Testis (tissue), 3 donors: Measurements from ENCODE around the gene PVR. TPM values are rescaled to one million over a fixed set of nuclear protein-coding genes. Genes with fewer than 3 reads are reported as not detected.
"Not testable (repeated sequence)": the region's sequence is repeated elsewhere in the genome, so short reads cannot be mapped to it uniquely, and the experiment has no call there.

Experiments
- DNase-seq: peaks from one replicate; pipeline ENCODE4 v3.0.0-alpha.2; 2019
- H3K27ac ChIP-seq, 2 donors: fragments of 200-600 bp; sonication (generic); one replicate each; pipeline ENCODE4 v1.5.1; 2019
- H3K27me3 ChIP-seq: fragments of 200-600 bp; sonication (generic); one replicate; pipeline ENCODE4 v1.5.1; 2019
- H3K36me3 ChIP-seq: fragments of 200-600 bp; sonication (generic); one replicate; pipeline ENCODE4 v1.5.1; 2017; ENCODE audit warnings: low read depth; ENCODE audit errors: missing control alignments
- H3K4me1 ChIP-seq: fragments of 200-600 bp; sonication (generic); one replicate; pipeline ENCODE4 v1.5.1; 2019
- H3K4me3 ChIP-seq, 2 donors: fragments of 200-600 bp; sonication (generic); one replicate each; pipeline ENCODE4 v1.5.1; 2017 to 2019
- H3K9me3 ChIP-seq: fragments of 200-600 bp; sonication (generic); one replicate; pipeline ENCODE4 v1.5.1; 2017
- CTCF ChIP-seq, 3 experiments: fragments of 450-650 bp in 2 of 3; fragments of 200-600 bp in 1 of 3; sonication (generic) in 1 of 3; IDR thresholded peaks; one replicate each; pipeline ENCODE4 v1.5.1; 2016 to 2019; ENCODE audit warnings: antibody characterized with exemption in 3 of 3, mild to moderate bottlenecking in 2 of 3, moderate library complexity in 1 of 3
- POLR2A ChIP-seq: fragments of 450-650 bp; IDR thresholded peaks from one replicate; pipeline ENCODE4 v1.6.1; 2017; ENCODE audit warnings: antibody characterized with exemption, mild to moderate bottlenecking, moderate library complexity
- WGBS, 2 donors: methylation state at CpG; one replicate each; pipeline ENCODE4 v1.1.5; 2018; 5-methylcytosine and 5-hydroxymethylcytosine counted together
- intact Hi-C: fragments of 100-400 bp; cut with DNase I; formaldehyde crosslinking; loops from one replicate; pipeline ENCODE4 v1.15.1; 2023; ENCODE audit warnings: low total_unique reads
- polyA plus RNA-seq: library from polyadenylated mRNA; stranded (reverse); fragments of 350-450 nt; fragmentation: Illumina TruSeq; extraction: RNeasy Lipid Tissue Mini Kit (QIAGEN cat#74804); gene quantifications from one replicate; pipeline ENCODE4 v1.2.3, GENCODE V29; 2014; ENCODE audit warnings: low read depth, low replicate concordance; ENCODE audit not compliant: insufficient read depth
- total RNA-seq, 2 donors: library from RNA; depleted of rRNA; stranded (reverse); fragments of >200 nt; gene quantifications; one replicate each; pipeline ENCODE4 v1.2.3, GENCODE V29; 2016

Gene PVR
- total and polyA plus RNA-seq, 3 donors from 2014 or later: 29.1 to 41.1 (median 31.9) TPM

GRCh38 chr19:44627631-44628030 is 16.1 kb upstream of the PVR start:
- TF ChIP-seq POLR2A (no peak), CTCF (IDR thresholded peaks at IDR 0.05) (no peak)
- no peaks in the 10 kb centered on the region for H3K27me3 ChIP-seq
- H3K4me3 ChIP-seq: no peak overlapping the region
- no peak overlapping the region for H3K27ac ChIP-seq
- no peaks in the 10 kb centered on the region for H3K4me1 ChIP-seq
- 89 to 96% methylated on average over 4 of the region's 4 CpGs for WGBS, 2 donors
- no peaks in the 10 kb centered on the region for H3K36me3 ChIP-seq
- no peaks in the 10 kb centered on the region for H3K9me3 ChIP-seq
- no peak for DNase-seq
- intact Hi-C loops: no loop called here

GRCh38 chr19:44628793-44629192 is 14.9 kb upstream of the PVR start:
- Histone ChIP-seq H3K4me1 (no peaks in the 10 kb centered on the region), H3K36me3 (no peaks in the 10 kb centered on the region), H3K27me3 (no peaks in the 10 kb centered on the region), H3K4me3 (no peak overlapping the region), H3K9me3 (no peaks in the 10 kb centered on the region), H3K27ac (no peak overlapping the region)
- TF ChIP-seq POLR2A (no peak), CTCF (IDR thresholded peaks at IDR 0.05) (no peak)
- 86 to 87% methylated on average over 3 of the region's 3 CpGs for WGBS, 2 donors
- intact Hi-C loops: no loop called here
- no peak for DNase-seq

- WGBS, 2 donors: 90 to 92% methylated on average over 8 of the region's 8 CpGs
- DNase-seq, H3K4me1 ChIP-seq, H3K4me3 ChIP-seq, intact Hi-C loops, H3K27me3 ChIP-seq, H3K9me3 ChIP-seq, H3K27ac ChIP-seq, H3K36me3 ChIP-seq: not testable (repeated sequence)
Observed at GRCh38 chr19:44631611-44632010, 12.1 kb upstream of the PVR start.

GRCh38 chr19:44634058-44634457 is 9.7 kb upstream of the PVR start:
- WGBS, 2 donors: 23 to 31% methylated on average over 5 of the region's 5 CpGs

GRCh38 chr19:44634785-44635184 is 8.9 kb upstream of the PVR start:
- intact Hi-C loops: no loop called here
- TF ChIP-seq POLR2A: no peak
- TF ChIP-seq CTCF (IDR thresholded peaks at IDR 0.05): no peak
- no peak overlapping the region for H3K27ac ChIP-seq
- 91 to 97% methylated on average over 2 of the region's 2 CpGs for whole genome bisulfite sequencing, 2 donors
- H3K4me1 ChIP-seq: peaks cover 3% of the 10 kb centered on the region
- no peaks in the 10 kb centered on the region for H3K9me3 ChIP-seq
- DNase-seq: no peak
- H3K27me3 ChIP-seq: no peaks in the 10 kb centered on the region
- H3K36me3 ChIP-seq: no peaks in the 10 kb centered on the region
- no peak overlapping the region for H3K4me3 ChIP-seq

More at GRCh38 chr19:44634058-44634457, 9.7 kb upstream of the PVR start:
- H3K4me3 ChIP-seq, H3K9me3 ChIP-seq, intact Hi-C loops, H3K4me1 ChIP-seq, H3K36me3 ChIP-seq, H3K27ac ChIP-seq, H3K27me3 ChIP-seq, DNase-seq: not testable (repeated sequence)

GRCh38 chr19:44635581-44636438 is 7.9 kb upstream of the PVR start:
- intact Hi-C loops: no loop called here
- Histone ChIP-seq H3K36me3 (no peaks in the 10 kb centered on the region), H3K4me3 (no peak overlapping the region), H3K9me3 (no peaks in the 10 kb centered on the region), H3K4me1 (peaks cover 3% of the 10 kb centered on the region), H3K27ac (no peak overlapping the region), H3K27me3 (no peaks in the 10 kb centered on the region)
- no peak for TF ChIP-seq CTCF (IDR thresholded peaks at IDR 0.05)
- no peak for TF ChIP-seq POLR2A
- WGBS, 2 donors: 71 to 86% methylated on average over 2 to 3 of the region's 3 CpGs
- no peak for DNase-seq
